GM19035 (cell line): ENCODE results near the gene ADAMTS9.

Experiments
- ATAC-seq: cut with Tn5 transposase; IDR thresholded peaks from one replicate; pipeline ENCODE4 v1.9.1; 2021; ENCODE audit not compliant: unreplicated experiment

Gene ADAMTS9

DNA sequence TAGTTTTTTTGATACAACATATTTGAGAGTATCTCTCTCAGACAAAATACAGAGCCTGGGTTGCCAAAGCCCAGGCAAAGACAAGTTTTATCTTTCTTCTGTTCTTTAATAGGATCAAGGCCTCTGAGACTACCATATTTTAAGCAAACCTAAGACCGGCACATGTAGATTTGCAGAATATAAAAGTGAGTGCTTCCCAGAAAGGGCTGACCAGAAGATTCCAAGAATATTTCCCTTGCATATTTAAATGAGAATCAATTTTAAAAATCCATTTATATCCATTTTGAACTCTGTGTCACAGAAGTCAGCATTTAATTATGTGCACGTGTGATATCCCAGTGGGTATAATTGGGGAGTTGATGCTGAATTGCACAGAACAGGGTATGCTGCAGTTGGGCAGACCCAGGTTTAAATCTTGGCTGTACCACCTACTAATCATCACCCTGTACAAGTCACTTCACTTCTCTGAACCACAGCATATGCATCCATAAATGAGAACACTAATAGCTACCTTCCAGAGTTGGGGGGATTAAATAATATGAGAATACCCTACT lies 191.9 kb downstream of the ADAMTS9 start:
- no peak for ATAC-seq

DNA sequence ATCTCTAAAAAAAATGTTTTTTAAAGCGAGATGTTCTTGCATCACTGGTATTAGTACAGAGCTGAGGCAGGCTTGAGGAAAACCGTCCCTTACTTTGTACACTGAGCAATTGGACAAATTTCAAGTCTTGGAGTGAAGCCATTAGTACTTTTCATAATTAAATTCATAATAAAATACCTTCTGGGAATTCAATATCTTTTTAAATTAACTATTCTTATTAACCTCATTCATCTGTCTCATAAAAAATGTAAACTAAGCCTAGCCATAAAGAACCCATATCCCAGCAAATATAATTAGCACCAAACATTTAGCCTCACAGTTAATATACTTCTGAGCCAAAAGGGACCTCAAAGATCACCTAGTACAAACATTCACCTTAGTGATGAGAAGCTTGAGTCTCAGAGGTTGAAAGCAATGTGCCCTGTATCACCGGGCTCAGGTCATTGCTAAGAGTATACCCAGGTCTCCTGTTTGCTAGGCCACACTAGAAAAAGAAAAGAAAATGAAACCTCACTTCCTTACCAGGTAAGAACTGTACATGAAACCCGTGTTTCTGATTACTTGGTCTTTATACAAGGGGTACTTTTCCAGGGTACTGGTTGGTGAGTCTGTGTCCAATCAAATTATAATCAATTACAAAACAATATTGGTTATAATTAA lies 192.5 kb downstream of the ADAMTS9 start:
- ATAC-seq: no peak

DNA sequence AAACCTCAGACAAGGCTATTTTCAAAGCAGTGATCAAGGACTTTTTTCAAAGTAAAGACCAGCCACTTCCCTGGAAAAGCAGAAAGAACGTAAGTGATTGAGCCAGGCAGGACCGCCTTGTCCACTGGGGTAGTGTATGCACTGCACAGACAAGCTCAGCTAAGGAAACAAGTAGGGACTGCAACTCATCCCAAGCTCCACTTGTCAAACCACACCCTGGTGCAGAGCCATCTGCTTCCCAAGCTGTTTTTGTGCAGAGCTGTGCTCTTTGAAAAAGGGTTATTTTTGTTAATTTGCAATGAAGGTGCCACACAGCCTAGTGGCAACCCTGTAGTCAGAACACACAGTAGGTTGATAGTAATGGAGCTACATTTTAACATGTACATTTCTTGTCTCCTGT lies 193.3 kb downstream of the ADAMTS9 start:
- no peak for ATAC-seq

DNA sequence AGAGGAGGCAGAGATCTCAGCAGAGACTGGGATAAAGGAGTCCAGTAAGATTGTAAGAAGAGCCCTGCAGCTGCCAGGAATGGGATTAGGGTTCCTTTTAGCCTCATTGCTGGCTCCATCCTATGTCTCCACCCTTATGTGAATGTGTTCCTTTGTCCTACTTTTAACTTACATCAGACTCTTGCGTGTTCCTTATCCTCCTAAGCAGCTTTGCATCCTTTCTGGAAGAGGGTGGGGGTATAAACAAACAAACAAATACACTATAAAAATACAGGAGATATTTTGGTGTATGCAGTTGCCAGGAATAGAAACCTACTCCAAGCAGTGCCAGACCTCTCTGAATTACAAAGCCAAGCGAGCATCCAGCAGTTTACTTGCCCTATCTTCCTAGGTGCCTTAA lies 194.7 kb downstream of the ADAMTS9 start:
- no peak for ATAC-seq

DNA sequence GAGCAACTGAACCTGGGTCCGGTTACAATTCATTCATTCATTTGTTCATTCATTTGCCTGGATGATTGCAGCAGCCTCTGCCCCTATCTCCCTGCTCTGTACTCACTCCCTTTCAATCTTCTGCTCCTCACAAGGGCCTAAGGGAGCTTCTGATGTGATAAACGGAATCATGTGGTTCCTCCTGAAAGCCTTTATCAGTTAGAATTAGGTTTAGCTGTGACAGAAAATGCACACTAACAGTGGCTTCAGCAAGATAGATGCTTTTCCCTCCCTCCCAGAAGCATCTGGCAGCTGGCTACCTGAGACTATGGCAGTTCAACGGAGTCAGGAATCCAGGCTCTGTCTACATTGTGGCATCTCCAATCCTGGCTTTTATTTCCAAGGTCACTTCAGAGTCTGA lies 196.0 kb downstream of the ADAMTS9 start:
- ATAC-seq: no peak

DNA sequence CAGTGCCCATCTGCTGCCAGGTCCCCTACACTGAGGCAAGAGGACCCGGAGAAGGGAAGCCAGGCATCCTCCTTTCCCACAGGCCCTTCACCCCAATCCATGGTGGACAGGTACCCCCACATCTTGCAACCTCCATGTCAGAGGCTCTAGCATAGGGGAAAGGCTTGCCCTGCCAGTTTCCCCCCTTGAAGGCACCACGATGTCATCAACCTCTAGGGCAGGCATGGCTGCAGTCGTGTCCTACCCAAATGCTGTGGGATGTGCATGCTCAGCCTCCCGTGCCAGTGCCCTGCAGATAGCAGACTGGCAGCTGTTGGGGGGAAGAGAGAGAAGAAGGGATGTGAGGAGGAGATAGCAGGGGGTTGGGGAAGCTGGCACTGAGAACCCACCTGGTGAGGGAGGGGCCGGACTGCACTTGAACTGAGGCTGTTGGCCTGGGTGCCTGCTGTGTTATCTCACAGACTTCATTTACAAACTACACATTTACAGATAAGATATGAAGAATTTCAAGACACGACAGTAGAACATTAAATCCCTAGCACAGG lies 197.5 kb downstream of the ADAMTS9 start:
- no peak for ATAC-seq

DNA sequence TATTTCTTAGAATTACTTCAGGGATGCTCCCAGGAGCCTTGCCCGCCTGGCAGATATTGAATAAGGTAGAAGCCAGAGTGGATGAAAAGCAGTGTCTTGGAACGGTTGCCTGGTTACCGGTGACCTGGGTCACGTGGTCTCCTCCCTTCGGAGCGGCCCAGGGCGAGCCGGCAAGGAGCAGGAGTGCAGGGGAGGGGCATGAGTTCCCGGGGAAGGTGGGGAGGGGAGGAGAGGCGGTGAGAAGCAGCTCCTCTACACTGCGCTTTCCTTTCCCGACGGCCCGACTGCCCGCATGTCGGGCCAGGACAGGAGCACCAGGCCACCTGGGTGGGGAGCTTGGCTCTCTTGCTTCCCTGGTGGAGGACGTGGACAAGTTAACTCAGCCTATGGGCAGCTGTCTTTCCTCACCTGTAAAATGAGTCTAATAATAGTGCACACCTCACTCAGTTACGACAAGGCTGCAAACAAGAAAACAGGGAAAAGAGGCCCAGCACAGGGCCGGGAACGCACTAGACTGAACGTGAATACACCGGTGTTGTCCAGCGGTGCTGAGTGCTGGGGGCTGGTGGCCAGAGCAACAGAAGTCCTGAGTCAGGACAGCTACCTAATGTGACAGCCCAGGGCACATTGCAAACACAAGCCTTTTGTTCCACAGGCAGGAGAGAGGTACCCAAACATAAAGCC lies 198.3 kb downstream of the ADAMTS9 start:
- ATAC-seq: no peak

DNA sequence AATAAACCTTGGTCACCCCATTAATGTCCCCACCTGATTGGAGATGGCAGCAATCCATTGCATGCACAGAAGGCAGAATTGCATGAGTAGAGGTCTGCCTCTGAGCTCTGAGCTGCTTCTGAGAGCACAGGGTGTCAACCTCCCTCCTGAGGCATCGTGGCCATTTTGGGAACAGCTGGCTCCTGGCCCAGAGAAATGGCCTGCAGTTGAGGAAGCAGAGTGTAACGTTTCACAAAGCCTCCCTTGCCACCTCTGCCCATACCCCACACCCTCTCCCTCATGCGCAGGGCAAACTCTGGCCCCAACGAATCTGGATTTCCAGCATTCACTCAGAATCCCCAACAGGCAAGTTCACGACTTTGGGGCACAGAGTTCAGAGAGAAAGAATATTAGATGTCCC lies 198.9 kb downstream of the ADAMTS9 start:
- ATAC-seq: no peak

DNA sequence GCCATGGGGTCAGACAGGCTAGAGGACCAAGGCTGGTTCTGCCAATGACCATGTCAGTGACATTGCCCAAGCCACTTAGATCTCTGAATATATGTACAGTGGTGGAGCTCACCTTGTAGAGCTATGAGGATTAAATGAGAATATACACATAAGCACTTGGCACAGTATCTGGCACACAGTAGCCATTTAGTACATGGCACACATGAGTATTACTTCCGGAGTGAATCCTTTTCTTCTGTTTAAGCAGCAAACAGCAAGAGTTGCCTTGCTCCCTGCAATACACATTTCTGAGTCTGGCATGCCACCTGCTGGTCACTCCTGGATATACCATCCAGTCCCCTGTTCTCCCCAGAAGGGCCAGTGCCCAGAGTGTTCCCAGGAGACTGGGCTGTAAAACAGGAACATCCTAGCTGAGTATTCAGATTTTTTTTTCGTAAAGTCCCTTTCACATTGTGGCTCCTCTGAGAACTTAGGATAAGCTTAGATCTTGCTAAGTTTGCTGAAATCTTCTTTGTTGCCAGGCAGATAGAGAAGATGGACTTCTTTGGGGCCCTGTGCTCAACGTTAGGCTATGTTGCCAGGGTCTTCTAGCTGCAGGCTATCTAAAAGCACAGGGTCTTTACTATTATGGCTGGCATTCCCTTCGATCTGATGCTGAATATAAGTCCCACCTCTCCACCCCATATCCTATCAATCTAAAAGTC lies 203.4 kb downstream of the ADAMTS9 start:
- ATAC-seq: peak; percentile 99

DNA sequence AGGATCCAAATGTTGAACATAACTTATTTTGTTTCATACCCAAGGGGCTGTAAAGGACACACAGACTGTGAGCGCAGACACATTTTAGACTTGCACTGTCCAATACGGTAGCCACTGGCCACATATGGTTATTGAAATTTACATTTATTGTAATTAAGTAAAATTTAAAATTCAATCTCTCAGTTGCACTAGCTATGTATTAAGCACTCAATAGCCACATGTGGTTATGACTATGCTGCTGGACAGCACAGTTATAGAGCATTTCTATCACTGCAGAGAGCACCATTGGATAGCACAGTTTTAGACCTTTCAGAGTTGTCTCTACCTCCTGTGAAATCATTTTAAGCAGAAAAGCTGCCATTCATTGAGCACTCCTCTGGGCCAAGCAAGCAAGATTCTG lies 204.3 kb downstream of the ADAMTS9 start:
- no peak for ATAC-seq

DNA sequence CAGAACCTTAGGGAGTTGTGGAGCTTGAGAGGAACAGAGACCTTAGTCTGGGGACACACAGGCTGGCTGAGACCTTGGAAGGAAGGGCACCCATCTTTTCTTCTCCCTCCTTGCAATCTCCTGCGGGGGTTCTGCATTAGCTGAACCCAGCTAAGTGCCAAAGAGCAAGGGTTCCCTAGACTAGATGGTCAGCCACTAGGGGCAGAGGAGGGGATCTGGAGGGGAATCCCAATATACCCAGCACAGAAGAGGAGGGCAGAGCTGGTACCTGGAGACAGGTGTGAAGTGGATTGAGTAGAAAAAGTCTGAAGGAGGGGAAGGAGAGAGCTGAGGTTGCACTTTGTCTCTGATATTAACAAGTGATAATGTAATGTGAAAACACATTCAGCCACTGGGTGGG lies 212.8 kb downstream of the ADAMTS9 start:
- no peak for ATAC-seq

DNA sequence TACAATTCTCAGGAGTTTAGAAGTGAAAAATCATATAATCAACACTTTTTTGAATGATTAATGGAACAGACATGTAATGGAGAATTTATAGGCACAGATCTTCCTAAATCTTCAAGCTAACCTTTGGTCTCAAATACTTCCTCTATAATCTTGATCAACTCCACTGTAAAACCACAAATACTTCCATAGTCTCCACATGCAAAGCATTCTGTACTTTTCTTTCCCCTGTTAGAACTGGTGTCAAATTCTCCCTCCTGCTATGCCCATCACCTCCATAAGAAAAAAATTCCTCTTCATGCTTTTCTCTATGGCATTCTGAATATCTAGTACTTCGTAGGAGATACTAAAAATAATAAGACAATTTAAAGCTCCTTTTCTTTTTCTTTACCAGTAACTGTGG lies 214.3 kb downstream of the ADAMTS9 start:
- ATAC-seq: no peak

DNA sequence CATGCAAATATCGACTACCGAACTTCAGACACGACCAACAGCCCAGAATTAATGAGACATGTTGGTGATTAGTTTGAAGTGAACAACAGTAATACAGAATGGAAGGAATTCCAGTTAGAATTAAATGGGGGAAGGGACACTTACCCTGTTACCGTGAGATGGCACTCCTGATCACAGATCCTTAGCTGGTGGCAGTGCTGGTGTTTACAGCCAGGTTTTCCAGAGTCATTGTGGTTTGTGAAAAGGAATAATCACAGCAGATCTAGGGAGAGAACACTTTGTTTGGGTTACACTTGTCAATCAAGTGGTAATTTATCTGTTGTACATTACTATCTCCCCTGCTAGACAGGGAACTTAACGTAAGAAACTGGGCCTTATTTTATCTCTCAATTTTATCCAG lies 217.4 kb downstream of the ADAMTS9 start:
- no peak for ATAC-seq

DNA sequence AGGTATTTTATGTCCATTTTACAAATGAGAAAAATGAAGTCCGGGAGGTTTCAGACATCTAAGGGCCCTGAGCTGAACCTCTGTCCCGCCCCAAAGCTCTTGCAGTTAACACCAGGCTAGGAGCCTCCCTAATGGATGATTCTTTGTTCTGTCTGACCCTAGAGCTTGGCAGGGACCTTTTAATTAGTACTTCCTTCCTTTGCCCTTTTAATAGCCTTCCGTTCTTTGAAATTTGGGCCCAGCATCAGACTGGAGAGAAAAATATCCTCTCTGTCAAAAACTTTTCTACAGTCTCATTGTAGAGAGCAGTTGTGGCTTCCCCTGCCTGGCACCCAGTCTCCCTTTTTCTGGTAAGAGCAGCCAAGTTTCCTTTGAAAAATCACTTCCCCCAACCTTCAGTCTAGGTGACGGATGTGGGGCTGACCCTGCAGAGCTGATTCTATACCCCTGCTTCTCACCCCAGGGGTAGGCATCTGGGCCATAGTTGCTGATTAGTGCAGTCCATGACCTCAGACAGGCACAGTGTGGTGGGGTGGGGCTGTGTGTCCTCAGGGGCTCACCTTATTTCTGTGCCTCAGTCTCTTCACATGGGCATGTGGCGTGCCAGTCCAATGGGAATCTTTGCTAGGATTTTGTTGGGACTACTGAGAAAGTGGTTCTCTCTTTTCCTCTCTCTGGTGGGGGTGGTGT lies 220.4 kb downstream of the ADAMTS9 start:
- no peak for ATAC-seq
